Measurements from ENCODE around the gene PCSK9.
A peak's percentile ranks its signal among the peaks of the same experiment; 100 is the strongest.

PCSK9 gene

DNA sequence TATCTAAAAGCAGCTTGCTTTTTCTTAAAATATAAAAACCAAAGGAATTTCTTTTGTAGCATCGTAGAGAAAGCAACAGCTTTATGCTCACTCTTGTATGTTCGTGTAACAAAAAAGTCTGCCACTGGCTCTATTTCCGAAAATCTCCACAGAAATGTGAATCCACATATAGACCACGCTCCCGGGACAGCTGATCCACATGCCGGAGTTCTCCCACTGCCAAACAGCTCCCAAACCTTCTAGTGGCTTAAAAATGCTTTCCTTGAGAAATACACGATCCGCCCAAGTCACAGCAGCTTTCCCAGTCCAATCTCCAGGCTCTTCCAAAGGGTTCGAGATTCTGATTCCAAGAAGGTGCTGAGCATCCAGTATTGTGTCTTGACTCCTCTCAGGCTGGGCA lies 29.3 kb downstream of the PCSK9 start:
- TF ChIP-seq, protein P1, sequence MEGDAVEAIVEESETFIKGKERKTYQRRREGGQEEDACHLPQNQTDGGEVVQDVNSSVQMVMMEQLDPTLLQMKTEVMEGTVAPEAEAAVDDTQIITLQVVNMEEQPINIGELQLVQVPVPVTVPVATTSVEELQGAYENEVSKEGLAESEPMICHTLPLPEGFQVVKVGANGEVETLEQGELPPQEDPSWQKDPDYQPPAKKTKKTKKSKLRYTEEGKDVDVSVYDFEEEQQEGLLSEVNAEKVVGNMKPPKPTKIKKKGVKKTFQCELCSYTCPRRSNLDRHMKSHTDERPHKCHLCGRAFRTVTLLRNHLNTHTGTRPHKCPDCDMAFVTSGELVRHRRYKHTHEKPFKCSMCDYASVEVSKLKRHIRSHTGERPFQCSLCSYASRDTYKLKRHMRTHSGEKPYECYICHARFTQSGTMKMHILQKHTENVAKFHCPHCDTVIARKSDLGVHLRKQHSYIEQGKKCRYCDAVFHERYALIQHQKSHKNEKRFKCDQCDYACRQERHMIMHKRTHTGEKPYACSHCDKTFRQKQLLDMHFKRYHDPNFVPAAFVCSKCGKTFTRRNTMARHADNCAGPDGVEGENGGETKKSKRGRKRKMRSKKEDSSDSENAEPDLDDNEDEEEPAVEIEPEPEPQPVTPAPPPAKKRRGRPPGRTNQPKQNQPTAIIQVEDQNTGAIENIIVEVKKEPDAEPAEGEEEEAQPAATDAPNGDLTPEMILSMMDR (conservative IDR thresholded peaks at IDR 0.05) = no peak
- no peak overlapping the region for H3K27ac ChIP-seq

DNA sequence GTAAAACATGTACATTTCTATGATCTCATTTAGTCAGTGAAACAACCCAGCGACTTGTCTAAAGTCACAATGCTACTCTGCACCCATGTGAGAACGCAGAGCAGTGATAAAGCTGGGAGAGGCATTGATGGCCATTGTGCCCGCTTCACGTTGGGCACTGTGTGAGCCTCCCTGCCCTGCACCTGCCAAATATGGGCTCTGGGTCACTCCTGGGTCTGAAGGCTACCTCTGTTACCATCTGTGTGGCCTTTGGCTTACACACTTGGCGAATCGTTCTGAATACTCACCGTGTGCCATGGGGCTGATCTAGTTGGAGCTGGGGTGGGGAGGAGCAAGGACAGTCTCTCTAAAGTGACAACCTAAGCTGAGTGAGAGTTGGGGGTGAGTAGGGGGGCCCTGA lies 29.9 kb downstream of the PCSK9 start:
- no peak overlapping the region for H3K27ac ChIP-seq
- TF ChIP-seq, protein P1 (conservative IDR thresholded peaks at IDR 0.05) = no peak

DNA sequence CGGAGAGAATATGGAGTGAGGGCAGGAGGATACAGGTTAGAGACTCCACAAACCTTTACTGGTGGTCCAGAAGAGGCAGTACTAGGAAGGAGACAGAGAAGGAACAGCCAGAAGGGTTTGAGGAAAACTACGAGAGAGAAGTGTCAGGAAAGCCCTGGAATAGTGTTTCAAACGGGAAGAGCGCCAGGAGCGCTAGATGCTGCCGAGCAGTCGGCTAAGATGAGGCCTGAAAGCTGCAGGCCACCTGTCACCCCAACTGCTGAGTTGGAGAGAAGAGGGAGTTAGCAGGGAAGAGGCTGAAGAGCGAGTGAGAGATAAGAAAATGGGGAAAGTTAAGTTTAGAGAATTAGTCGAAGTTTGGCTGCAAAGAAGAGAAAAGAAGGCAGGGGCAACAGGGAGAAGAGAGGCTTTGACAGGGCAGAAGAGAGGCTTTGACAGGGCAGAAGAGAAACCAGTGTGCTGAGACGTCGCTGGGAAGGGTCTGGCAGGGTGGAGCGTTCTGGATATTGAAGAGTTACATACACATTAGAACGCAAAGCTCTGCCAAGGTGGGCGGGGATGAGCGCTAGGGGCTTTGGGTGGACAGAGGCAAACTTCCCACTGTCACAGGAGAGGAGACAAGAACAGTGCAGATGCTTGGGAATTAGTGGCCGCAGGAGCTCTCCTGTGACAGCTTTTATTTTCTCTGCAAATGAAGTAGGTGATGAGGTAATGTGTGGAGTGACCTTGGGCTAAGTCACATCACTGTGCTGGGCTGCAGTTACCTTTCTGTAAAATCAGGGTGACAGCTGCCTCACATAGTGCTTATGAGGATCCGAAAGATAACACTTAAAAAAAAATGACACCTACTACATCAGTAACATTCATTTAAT lies 31.2 kb downstream of the PCSK9 start:
- TF ChIP-seq, protein P1 (conservative IDR thresholded peaks at IDR 0.05) = no peak
- no peak overlapping the region for H3K27ac ChIP-seq

DNA sequence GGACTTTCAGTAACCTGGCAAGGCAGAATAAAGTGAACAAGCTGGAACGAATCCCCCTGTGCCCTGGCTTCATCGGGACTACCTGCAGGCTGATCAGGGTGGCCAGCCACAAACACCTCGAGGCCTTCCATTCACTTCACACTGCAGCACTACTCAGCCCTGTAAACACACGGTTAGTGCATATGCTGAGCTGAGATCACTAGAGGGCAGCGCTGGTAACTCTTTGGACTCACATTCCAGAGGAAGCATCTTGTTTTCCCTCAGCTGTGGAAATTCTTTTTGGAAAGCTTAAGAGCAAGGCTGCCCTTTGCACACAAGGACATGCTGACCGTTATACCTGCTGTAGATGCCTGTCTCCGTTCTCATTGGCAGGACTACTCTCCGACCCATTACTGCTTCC lies 32.1 kb downstream of the PCSK9 start:
- H3K27ac ChIP-seq = no peak overlapping the region

DNA sequence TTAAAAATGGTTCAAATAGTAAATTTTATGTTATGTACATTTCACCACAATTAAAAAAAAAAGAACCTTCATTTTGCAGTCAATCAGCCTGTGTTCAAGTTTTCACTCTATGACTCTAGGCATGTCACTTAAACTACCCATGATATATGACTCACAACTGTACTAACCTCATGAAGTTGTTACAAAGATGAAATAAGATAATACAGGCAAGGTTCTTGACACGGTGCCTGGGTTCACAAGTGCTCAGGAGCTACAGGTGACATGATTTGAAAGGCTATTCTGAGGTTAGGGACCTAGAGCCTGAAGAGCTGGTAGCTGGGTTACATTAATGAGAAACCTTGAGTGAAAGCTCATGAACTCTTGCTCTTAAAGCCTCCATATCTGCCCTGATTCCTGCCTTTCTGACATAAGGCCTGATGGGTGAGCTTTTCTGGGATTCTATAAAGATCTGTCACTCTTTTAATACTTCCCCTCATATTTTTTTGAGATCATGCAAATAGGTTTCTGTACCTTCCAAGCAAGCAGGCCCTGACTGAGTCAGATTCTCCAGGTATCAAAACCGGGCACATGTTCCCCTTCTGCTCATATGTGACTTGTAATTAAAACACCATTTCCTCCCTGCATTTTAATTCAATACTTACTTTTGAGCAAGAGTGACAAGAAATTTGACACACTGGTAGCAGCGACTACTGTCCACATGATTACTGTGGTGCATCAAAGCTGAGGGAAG lies 34.0 kb downstream of the PCSK9 start:
- TF ChIP-seq, protein P1 (conservative IDR thresholded peaks at IDR 0.05) = no peak
- H3K27ac ChIP-seq = no peak overlapping the region

More for the DNA sequence above, 32.1 kb downstream of the PCSK9 start:
- TF ChIP-seq, protein P1 (conservative IDR thresholded peaks at IDR 0.05) = peak; percentile 70

DNA sequence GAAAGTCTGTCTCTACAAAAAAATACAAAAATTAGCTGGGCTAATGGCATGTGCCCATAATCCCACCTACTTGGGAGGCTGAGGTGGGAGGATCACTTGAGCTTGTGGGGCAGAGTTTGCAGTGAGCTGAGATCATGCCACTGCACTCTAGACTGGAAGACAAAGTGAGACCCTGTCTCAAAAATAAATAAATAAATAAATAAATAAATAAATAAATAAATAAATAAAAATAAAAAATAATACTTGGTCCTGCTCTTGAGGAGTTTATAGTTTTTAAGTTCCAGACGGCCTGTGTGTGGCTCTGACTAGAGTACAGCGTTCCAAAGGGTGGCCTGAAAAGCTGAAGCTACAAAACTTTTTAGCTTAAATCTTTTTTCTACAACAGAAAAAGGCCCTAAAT lies 35.1 kb downstream of the PCSK9 start:
- TF ChIP-seq, protein P1 (conservative IDR thresholded peaks at IDR 0.05) = no peak
- no peak overlapping the region for H3K27ac ChIP-seq

DNA sequence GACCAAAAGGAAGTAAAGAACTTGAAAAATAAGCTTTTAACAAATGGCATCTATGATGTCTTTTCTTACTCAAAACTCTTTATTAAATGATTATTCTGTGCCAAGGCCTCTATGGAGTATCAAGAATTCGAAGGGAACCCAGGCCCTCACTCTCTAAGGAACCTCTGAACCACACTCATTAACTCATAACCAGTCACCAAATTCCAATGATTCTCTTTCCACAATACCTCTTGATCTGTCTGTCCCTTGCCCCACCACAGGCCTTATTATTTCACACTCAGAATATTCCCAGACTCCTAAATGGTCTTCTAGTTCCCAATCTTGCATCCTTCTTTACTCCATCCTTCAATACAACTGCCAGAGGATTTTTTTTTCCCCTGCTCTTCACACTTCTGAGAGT lies 37.0 kb downstream of the PCSK9 start:
- H3K27ac ChIP-seq = no peak overlapping the region

More for the DNA sequence above, 37.0 kb downstream of the PCSK9 start:
- TF ChIP-seq, protein P1 (conservative IDR thresholded peaks at IDR 0.05) = no peak
